Heart right ventricle (tissue), 16 donors: Measurements from ENCODE around the gene IL33. TPM values are rescaled to one million over a fixed set of nuclear protein-coding genes. Genes with fewer than 3 reads are reported as not detected.

Experiments used
- ATAC-seq, 8 donors: fragments of 200-7000 bp; cut with Tn5 transposase; one replicate each; pipeline ENCODE4 v1.9.1; 2020; ENCODE audit warnings: mild to moderate bottlenecking in 8 of 8, moderate library complexity in 8 of 8, moderate number of reproducible peaks in 1 of 8
- DNase-seq, 2 donors: peaks; one replicate each; pipeline ENCODE4 v3.0.0-alpha.2; 2020
- H3K27ac ChIP-seq, 10 donors: fragments of 200-600 bp; sonication (generic) in 2 of 10; one replicate each; pipeline versions ENCODE4 v1.5.0 to v1.8.0; 2020 to 2022; ENCODE audit warnings: mild to moderate bottlenecking in 3 of 10
- H3K27me3 ChIP-seq, 7 donors: fragments of 200-600 bp; one replicate each; pipeline ENCODE4 v1.8.0; 2021 to 2022; ENCODE audit warnings: mild to moderate bottlenecking in 2 of 7
- H3K36me3 ChIP-seq, 9 donors: fragments of 200-600 bp; sonication (generic) in 1 of 9; one replicate each; pipeline versions ENCODE4 v1.5.0 to v1.8.0; 2020 to 2022; ENCODE audit warnings: mild to moderate bottlenecking in 2 of 9
- H3K4me1 ChIP-seq, 9 donors: fragments of 200-600 bp; sonication (generic) in 1 of 9; one replicate each; pipeline versions ENCODE4 v1.5.0 to v1.8.0; 2020 to 2022; ENCODE audit warnings: mild to moderate bottlenecking in 4 of 9
- H3K4me3 ChIP-seq, 10 donors: fragments of 200-600 bp; sonication (generic) in 2 of 10; one replicate each; pipeline versions ENCODE4 v1.5.0 to v1.8.0; 2020 to 2022; ENCODE audit warnings: mild to moderate bottlenecking in 7 of 10, moderate library complexity in 2 of 10
- H3K9me3 ChIP-seq, 11 donors: fragments of 200-600 bp in 10 of 11; sonication (generic) in 2 of 11; one replicate each; pipeline versions ENCODE4 v1.5.0 to v1.8.0; 2013 to 2022; ENCODE audit warnings: mild to moderate bottlenecking in 2 of 11, control low read depth in 1 of 11, moderate library complexity in 1 of 11
- CTCF ChIP-seq, 9 donors: fragments of 200-600 bp; sonication (generic) in 2 of 9; IDR thresholded peaks; one replicate each; pipeline versions ENCODE4 v1.5.0 to v1.8.0; 2021 to 2022; ENCODE audit warnings: antibody characterized with exemption in 9 of 9, mild to moderate bottlenecking in 5 of 9, moderate library complexity in 1 of 9
- WGBS, 2 donors: extraction: QIAGEN DNeasy Blood & Tissue Kit; methylation state at CpG; one replicate each; pipeline ENCODE4 v1.1.7; 2013; ENCODE audit warnings: inconsistent platforms in 1 of 2; 5-methylcytosine and 5-hydroxymethylcytosine counted together
- intact Hi-C, 10 donors: fragments of 100-400 bp; cut with DNase I; formaldehyde crosslinking; loops; one replicate each; pipeline versions ENCODE4 v1.11.1 to v1.14.2; 2022
- polyA plus RNA-seq, 2 donors: library from polyadenylated mRNA; stranded (reverse); fragments of 200-250 nt; gene quantifications; one replicate each; pipeline ENCODE4 v1.2.3, GENCODE V29; 2013
- total RNA-seq, 10 donors: library from RNA; stranded (reverse); fragmentation: NEBNext Ultra II Directional in 3 of 10; extraction: Animal tissue kit (Norgen Biotek cat#: 25700) in 3 of 10; gene quantifications; one replicate each; pipeline versions ENCODE4 v1.2.1 to v1.2.4, GENCODE V29; 2021 to 2023
- donor health status: Arrhythmogenic right ventricular cardiomyopathy.
- donor health status: ischemic (EF 13 %, LVEDD 7.1; RV severe dilation, severe dysfunction).
- donor health status: healthy with polysubstance abuse.
- donor health status: DM: no; HTN: yes; CAD: no.
- donor health status: DM: no; HTN: no; CAD: no.
- donor health status: ischemic (EF 25% LVEDD 6.9; RV normal size, moderate dysfunction).
- donor health status: ischemic (EF 25% LVEDD 5.7; RV mildly dilated, moderate dysfunction).
- donor health status: healthy.
- donor health status: DM: yes; HTN: yes; CAD: no.
- donor health status: Ischemic cardiomyopathy.
- donor health status: ischemic (EF 35%, LVEDD 5.7; RV mildly dilated, moderate dysfunction).
- donor health status: nonischemic (EF 11% LVEDD 7.7; RV severe dilation, severe dysfunction).
- donor health status: DM: yes; HTN: yes; CAD: no.
- donor health status: PGD.
- donor health status: ischemic (EF 29% LVEDD 5.4; RV normal size, mild dysfunction).
- donor health status: nonischemic (EF 23%, LVEDD 6.1; RV moderate dilation, normal function).

Gene IL33
- total and polyA plus RNA-seq, 12 donors = 11.8 to 41.8 (median 19.0) TPM

- TF ChIP-seq CTCF (IDR thresholded peaks at IDR 0.05) = no peak
- no peak overlapping the region for H3K4me3 ChIP-seq
- no peaks in the 10 kb centered on the region for H3K9me3 ChIP-seq
- ATAC-seq (no peak), DNase-seq (no peak)
- H3K27me3 ChIP-seq = no peaks in the 10 kb centered on the region
- peaks cover 0 to 13% (median 0%) of the 10 kb centered on the region in 9 donors for H3K4me1 ChIP-seq
- no peak overlapping the region for H3K27ac ChIP-seq
- intact Hi-C loops = no loop called here
- peaks cover 0 to 38% (median 0%) of the 10 kb centered on the region in 9 donors for H3K36me3 ChIP-seq
Observed at GRCh38 chr9:6243746-6244145, 28.1 kb downstream of the IL33 start.

GRCh38 chr9:6247266-6247665 is 31.7 kb downstream of the IL33 start:
- no peak for ATAC-seq
- peak overlapping the region in 1 of 10 donors; percentile 3 for H3K27ac ChIP-seq
- intact Hi-C loops = no loop called here
- no peak overlapping the region for H3K4me3 ChIP-seq
- H3K4me1 ChIP-seq = peaks cover 0 to 13% (median 0%) of the 10 kb centered on the region in 9 donors
- WGBS, 2 donors = 58 to 72% methylated on average over 4 of the region's 4 CpGs
- H3K27me3 ChIP-seq = no peaks in the 10 kb centered on the region
- H3K36me3 ChIP-seq = peaks cover 0 to 47% (median 0%) of the 10 kb centered on the region in 9 donors
- H3K9me3 ChIP-seq = no peaks in the 10 kb centered on the region
- no peak for DNase-seq
- TF ChIP-seq CTCF (IDR thresholded peaks at IDR 0.05) = no peak

GRCh38 chr9:6268826-6269397 is 53.3 kb downstream of the IL33 start:
- 54 to 64% methylated on average over 3 of the region's 3 CpGs for WGBS, 2 donors
- no peak overlapping the region for H3K27ac ChIP-seq
- no peak for ATAC-seq

GRCh38 chr9:6270896-6271295 is 55.3 kb downstream of the IL33 start:
- no peak for DNase-seq
- H3K9me3 ChIP-seq = no peaks in the 10 kb centered on the region
- H3K36me3 ChIP-seq = no peaks in the 10 kb centered on the region
- H3K4me3 ChIP-seq = no peak overlapping the region
- no peaks in the 10 kb centered on the region for H3K27me3 ChIP-seq
- intact Hi-C loops = loop anchor here in 3 of 10 donors (5.0 to 10.0 kb wide), 3 partner anchors 34 to 56 kb away; partner anchors contain the start of gene IL33 (in 2 of the 3)
- H3K27ac ChIP-seq = peak overlapping the region in 2 of 10 donors; percentile 35 to 55
- peaks cover 0 to 6% (median 0%) of the 10 kb centered on the region in 9 donors for H3K4me1 ChIP-seq
- peak in 1 of 8 donors; percentile 21 for ATAC-seq
- TF ChIP-seq CTCF (IDR thresholded peaks at IDR 0.05) = no peak
- 57 to 63% methylated on average over 1 of the region's 1 CpG for WGBS, 2 donors

More at GRCh38 chr9:6268826-6269397, 53.3 kb downstream of the IL33 start:
- no peak for TF ChIP-seq CTCF (IDR thresholded peaks at IDR 0.05)
- peaks cover 0 to 17% (median 3%) of the 10 kb centered on the region in 11 donors for H3K9me3 ChIP-seq
- H3K36me3 ChIP-seq = peaks cover 0 to 15% (median 0%) of the 10 kb centered on the region in 9 donors
- peaks cover 0 to 6% (median 0%) of the 10 kb centered on the region in 9 donors for H3K4me1 ChIP-seq
- H3K4me3 ChIP-seq = no peak overlapping the region
- DNase-seq = no peak
- H3K27me3 ChIP-seq = no peaks in the 10 kb centered on the region
- intact Hi-C loops = no loop called here
